NOMO-1 (cell line): ENCODE results near the gene HDGFL2.
"Not testable (repeated sequence)": the region's sequence is repeated elsewhere in the genome, so short reads cannot be mapped to it uniquely, and the experiment has no call there.

Experiments used
- DNase-seq, 2 experiments: peaks; one replicate each; lab custom pipeline; 2025; ENCODE audit not compliant: unreplicated experiment in 2 of 2; lab: John Stamatoyannopoulos, UW

The HDGFL2 gene

GRCh38 chr19:4511300-4512054 is 39.4 kb downstream of the HDGFL2 start:
- no peak for DNase-seq

GRCh38 chr19:4512070-4512469 is 40.0 kb downstream of the HDGFL2 start:
- DNase-seq, result no peak

GRCh38 chr19:4513248-4513647 is 41.2 kb downstream of the HDGFL2 start:
- no peak for DNase-seq

GRCh38 chr19:4515732-4516131 is 43.6 kb downstream of the HDGFL2 start:
- no peak for DNase-seq

GRCh38 chr19:4516199-4516938 is 44.3 kb downstream of the HDGFL2 start:
- DNase-seq, result no peak

GRCh38 chr19:4516939-4517300 is 44.8 kb downstream of the HDGFL2 start:
- DNase-seq, result no peak

GRCh38 chr19:4517451-4518057 is 45.5 kb downstream of the HDGFL2 start:
- DNase-seq, result no peak

GRCh38 chr19:4518345-4519171 is 46.5 kb downstream of the HDGFL2 start, which contains the start of gene PLIN4:
TSS of gene PLIN4 (minus strand) at chr19:4518486. CDS start at chr19:4518272, 214 bp downstream.
- no peak for DNase-seq

GRCh38 chr19:4519172-4519496 is 47.0 kb downstream of the HDGFL2 start:
- no peak for DNase-seq

- DNase-seq, result no peak
Measured at GRCh38 chr19:4519521-4520277, 47.6 kb downstream of the HDGFL2 start.

GRCh38 chr19:4521170-4521887 is 49.2 kb downstream of the HDGFL2 start:
- no peak for DNase-seq

- no peak for DNase-seq
Measured at GRCh38 chr19:4521888-4522242, 49.8 kb downstream of the HDGFL2 start.

GRCh38 chr19:4522291-4523002 is 50.4 kb downstream of the HDGFL2 start:
- DNase-seq, result no peak

GRCh38 chr19:4523306-4524110 is 51.4 kb downstream of the HDGFL2 start:
- DNase-seq, result peak; percentile 2 to 58

GRCh38 chr19:4524808-4525562 is 52.9 kb downstream of the HDGFL2 start:
- peak; percentile 22 to 37 for DNase-seq

GRCh38 chr19:4525563-4526002 is 53.5 kb downstream of the HDGFL2 start:
- no peak for DNase-seq

GRCh38 chr19:4527377-4527776 is 55.3 kb downstream of the HDGFL2 start:
- DNase-seq, result not testable (repeated sequence)
